ENCODE data around the gene DENND5B. TPM values are rescaled to one million over a fixed set of nuclear protein-coding genes. Genes with fewer than 3 reads are reported as not detected.
"Not testable (repeated sequence)": the region's sequence is repeated elsewhere in the genome, so short reads cannot be mapped to it uniquely, and the experiment has no call there.

DENND5B gene
- total and polyA plus RNA-seq, 12 donors, result 5.2 to 60.8 (median 45.3) TPM

- no peak for TF ChIP-seq CTCF (IDR thresholded peaks at IDR 0.05)
- no peak for DNase-seq
- Histone ChIP-seq H3K4me1 (peaks cover 0 to 24% (median 0%) of the 10 kb centered on the region in 9 donors), H3K9me3 (peaks cover 0 to 11% (median 0%) of the 10 kb centered on the region in 11 donors), H3K4me3 (no peak overlapping the region), H3K27ac (no peak overlapping the region), H3K36me3 (no peaks in the 10 kb centered on the region), H3K27me3 (no peaks in the 10 kb centered on the region)
- intact Hi-C loops (cut with DNase I), result loop anchor here in 1 of 10 donors (10.0 kb wide), 1 partner anchor 56 kb away; no protein-coding TSS in a partner anchor
- 88 to 92% methylated on average over 2 of the region's 2 CpGs for whole genome bisulfite sequencing, 2 donors
- ATAC-seq, result no peak
Measured at GRCh38 chr12:31560516-31560915, 30.4 kb downstream of the DENND5B start.

- no peak for ATAC-seq
Measured at GRCh38 chr12:31558521-31558920, 32.4 kb downstream of the DENND5B start.

GRCh38 chr12:31557707-31558106 is 33.2 kb downstream of the DENND5B start:
- no peaks in the 10 kb centered on the region for H3K27me3 ChIP-seq
- DNase-seq, result no peak
- H3K36me3 ChIP-seq, result no peaks in the 10 kb centered on the region
- peaks cover 0 to 12% (median 0%) of the 10 kb centered on the region in 11 donors for H3K9me3 ChIP-seq
- intact Hi-C loops (cut with DNase I), result no loop called here
- no peak for ATAC-seq
- TF ChIP-seq CTCF (IDR thresholded peaks at IDR 0.05), result no peak
- 95% methylated on average over 5 of the region's 5 CpGs for WGBS, 2 donors
- H3K4me1 ChIP-seq, result peaks cover 0 to 15% (median 0%) of the 10 kb centered on the region in 9 donors
- H3K27ac ChIP-seq, result no peak overlapping the region
- H3K4me3 ChIP-seq, result no peak overlapping the region

More at GRCh38 chr12:31558521-31558920, 32.4 kb downstream of the DENND5B start:
- H3K36me3 ChIP-seq, result no peaks in the 10 kb centered on the region
- DNase-seq, result no peak
- H3K27ac ChIP-seq, result no peak overlapping the region
- H3K27me3 ChIP-seq, result no peaks in the 10 kb centered on the region
- TF ChIP-seq CTCF (IDR thresholded peaks at IDR 0.05), result no peak
- intact Hi-C loops (cut with DNase I), result no loop called here
- H3K9me3 ChIP-seq, result peaks cover 0 to 12% (median 0%) of the 10 kb centered on the region in 11 donors
- no peak overlapping the region for H3K4me3 ChIP-seq
- peaks cover 0 to 23% (median 0%) of the 10 kb centered on the region in 9 donors for H3K4me1 ChIP-seq

- ATAC-seq; intact Hi-C loops (cut with DNase I): not testable (repeated sequence)
- WGBS, 2 donors, result 92 to 96% methylated on average over 7 of the region's 9 CpGs
Measured at GRCh38 chr12:31555466-31555865, 35.5 kb downstream of the DENND5B start.

GRCh38 chr12:31550590-31550989 is 40.3 kb downstream of the DENND5B start:
- H3K36me3 ChIP-seq; H3K4me3 ChIP-seq; ATAC-seq; H3K9me3 ChIP-seq; intact Hi-C loops (cut with DNase I); DNase-seq; H3K27ac ChIP-seq; H3K27me3 ChIP-seq: not testable (repeated sequence)
- peaks cover 0 to 17% (median 4%) of the 10 kb centered on the region in 9 donors for H3K4me1 ChIP-seq
- WGBS, 2 donors, result 93 to 97% methylated on average over 2 to 3 of the region's 3 CpGs

More at GRCh38 chr12:31555466-31555865, 35.5 kb downstream of the DENND5B start:
- Histone ChIP-seq H3K4me1 (peaks cover 0 to 14% (median 0%) of the 10 kb centered on the region in 9 donors), H3K9me3 (peaks cover 0 to 12% (median 0%) of the 10 kb centered on the region in 11 donors)
- not testable (repeated sequence) for H3K36me3 ChIP-seq, DNase-seq, H3K27me3 ChIP-seq, H3K4me3 ChIP-seq, H3K27ac ChIP-seq

All from heart right ventricle (tissue), 16 donors.